ENCODE measurements around the gene ITGA1.

ITGA1 gene

GRCh38 chr5:52821901-52822300, 34.2 kb downstream of the ITGA1 start (continued):
- TF ChIP-seq ZBTB44 (tag by site-specific recombination; IDR thresholded peaks at IDR 0.05) (no peak), ZNF239 (tag by site-specific recombination; IDR thresholded peaks at IDR 0.05) (no peak), ZNF280D (tag by site-specific recombination; IDR thresholded peaks at IDR 0.05) (no peak), ZNF777 (tag by site-specific recombination; IDR thresholded peaks at IDR 0.05; ENCODE audit: borderline replicate concordance) (no peak), ZNF677 (tag by site-specific recombination; IDR thresholded peaks at IDR 0.05) (no peak), BCL11A (tag by site-specific recombination; IDR thresholded peaks at IDR 0.05; ENCODE audit: low read depth) (no peak), ZNF560 (tag by site-specific recombination; IDR thresholded peaks at IDR 0.05; ENCODE audit: borderline replicate concordance) (no peak)

GRCh38 chr5:52822437-52822836, 34.7 kb downstream of the ITGA1 start:
- POLR2A ChIA-PET = no interaction called here
- TF ChIP-seq KLF9 (tag by site-specific recombination; IDR thresholded peaks at IDR 0.05; ENCODE audit: low read depth) = no peak
- no peak for TF ChIP-seq PRDM10 (tag by site-specific recombination; IDR thresholded peaks at IDR 0.05)
- peak; percentile 71 for TF ChIP-seq SCRT2 (tag by site-specific recombination; IDR thresholded peaks at IDR 0.05)
- peak; percentile 57; the same call in 1 of the 2 replicates for TF ChIP-seq ZNF549 (tag by site-specific recombination; IDR thresholded peaks at IDR 0.05)
- TF ChIP-seq ZNF624 (tag by site-specific recombination; IDR thresholded peaks at IDR 0.05) = no peak
- TF ChIP-seq GLI2 (tag by site-specific recombination; IDR thresholded peaks at IDR 0.05; ENCODE audit: borderline replicate concordance, low read depth) = no peak
- no peak for TF ChIP-seq ZBTB20 (tag by site-specific recombination; IDR thresholded peaks at IDR 0.05)
- TF ChIP-seq ZNF341 (tag by site-specific recombination; IDR thresholded peaks at IDR 0.05; ENCODE audit: low read depth) = peak; percentile 34; the same call in 1 of the 2 replicates
- no peaks in the 10 kb centered on the region for H3K36me3 ChIP-seq (ENCODE audit: control insufficient read depth in 2 of 2, insufficient read depth in 1 of 2, low read length in 2 of 2)
- 0 out of 2 replicates have a peak, but pooled peaks cover 3% of the 10 kb centered on the region for H3K4me1 ChIP-seq (ENCODE audit: control insufficient read depth, insufficient read depth, low read length)
- H3K27ac ChIP-seq (ENCODE audit: extremely low read depth, low read depth, low read length) = no peak overlapping the region
- no peak overlapping the region for H3K4me3 ChIP-seq (ENCODE audit: low read depth, low read length)
- CTCF ChIA-PET = no interaction called here
- no peaks in the 10 kb centered on the region for H3K9me3 ChIP-seq (ENCODE audit: control insufficient read depth, insufficient read depth, low read depth, low read length)

- Histone ChIP-seq H3K36me3 (ENCODE audit: control insufficient read depth in 2 of 2, insufficient read depth in 1 of 2, low read length in 2 of 2) (no peaks in the 10 kb centered on the region), H3K4me3 (ENCODE audit: low read depth, low read length) (no peak overlapping the region), H3K9me3 (ENCODE audit: control insufficient read depth, insufficient read depth, low read depth, low read length) (no peaks in the 10 kb centered on the region), H3K4me1 (ENCODE audit: control insufficient read depth, insufficient read depth, low read length) (no peaks in the 10 kb centered on the region), H3K27ac (ENCODE audit: extremely low read depth, low read depth, low read length) (no peak overlapping the region)
- ChIA-PET CTCF (no interaction called here), POLR2A (no interaction called here)
- TF ChIP-seq ZEB2 (tag by site-specific recombination; IDR thresholded peaks at IDR 0.05) = no peak
- TF ChIP-seq ZNF518A (tag by site-specific recombination; conservative IDR thresholded peaks at IDR 0.05; ENCODE audit: low read depth) = no peak
- TF ChIP-seq ZNF112 (tag by site-specific recombination; IDR thresholded peaks at IDR 0.05) = no peak
- TF ChIP-seq BCL11B (tag by site-specific recombination; IDR thresholded peaks at IDR 0.05; ENCODE audit: low read depth) = no peak
- no peak for TF ChIP-seq KLF16 (tag by site-specific recombination; IDR thresholded peaks at IDR 0.05)
- TF ChIP-seq ZNF596 (tag by site-specific recombination; IDR thresholded peaks at IDR 0.05) = no peak
Measured at GRCh38 chr5:52824827-52825226, 37.1 kb downstream of the ITGA1 start.
